GM21723 (cell line): ENCODE measurements around the gene ATAD3A.
A peak's percentile ranks its signal among the peaks of the same experiment; 100 is the strongest.
"Not testable (repeated sequence)": the region's sequence is repeated elsewhere in the genome, so short reads cannot be mapped to it uniquely, and the experiment has no call there.

ENCODE experiments used
- ATAC-seq: cut with Tn5 transposase; IDR thresholded peaks from one replicate; pipeline ENCODE4 v1.9.1; 2021; ENCODE audit warnings: mild to moderate bottlenecking, moderate library complexity; ENCODE audit not compliant: unreplicated experiment

ATAD3A gene

GRCh38 chr1:1489231-1489630 is 22.7 kb upstream of the ATAD3A start:
- ATAC-seq, result no peak

GRCh38 chr1:1489861-1490260 is 22.1 kb upstream of the ATAD3A start:
- no peak for ATAC-seq

GRCh38 chr1:1490633-1491230 is 21.2 kb upstream of the ATAD3A start:
- ATAC-seq, result no peak

GRCh38 chr1:1491601-1492000 is 20.4 kb upstream of the ATAD3A start:
- ATAC-seq, result no peak

- ATAC-seq, result not testable (repeated sequence)
Measured at GRCh38 chr1:1494311-1494710, 17.7 kb upstream of the ATAD3A start.

- ATAC-seq, result not testable (repeated sequence)
Measured at GRCh38 chr1:1495461-1495975, 16.4 kb upstream of the ATAD3A start.

- not testable (repeated sequence) for ATAC-seq
Measured at GRCh38 chr1:1504777-1505365, 7.1 kb upstream of the ATAD3A start.

- ATAC-seq, result peak; percentile 48
Measured at GRCh38 chr1:1505366-1505798, 6.6 kb upstream of the ATAD3A start.

GRCh38 chr1:1505801-1506200 is 6.2 kb upstream of the ATAD3A start:
- not testable (repeated sequence) for ATAC-seq

GRCh38 chr1:1507305-1507704 is 4.7 kb upstream of the ATAD3A start:
- no peak for ATAC-seq

GRCh38 chr1:1508775-1509464 is 3.0 kb upstream of the ATAD3A start:
- not testable (repeated sequence) for ATAC-seq

GRCh38 chr1:1509465-1509850 is 2.5 kb upstream of the ATAD3A start:
- not testable (repeated sequence) for ATAC-seq

GRCh38 chr1:1510912-1511532 is 940 bp upstream of the ATAD3A start:
- ATAC-seq, result no peak

GRCh38 chr1:1512425-1512824 is 463 bp downstream of the ATAD3A start:
- not testable (repeated sequence) for ATAC-seq

- not testable (repeated sequence) for ATAC-seq
Measured at GRCh38 chr1:1513675-1514074, 1.7 kb downstream of the ATAD3A start.

GRCh38 chr1:1514376-1514775 is 2.4 kb downstream of the ATAD3A start:
- not testable (repeated sequence) for ATAC-seq

- not testable (repeated sequence) for ATAC-seq
Measured at GRCh38 chr1:1516923-1517322, 5.0 kb downstream of the ATAD3A start.

GRCh38 chr1:1517973-1518620 is 6.1 kb downstream of the ATAD3A start:
- no peak for ATAC-seq

GRCh38 chr1:1518621-1519007 is 6.7 kb downstream of the ATAD3A start:
- ATAC-seq, result not testable (repeated sequence)

GRCh38 chr1:1519805-1520505 is 8.0 kb downstream of the ATAD3A start:
- ATAC-seq, result not testable (repeated sequence)
